Fibroblast of lung (primary cell): Measurements from ENCODE around the gene CCDC34.

ENCODE experiments used
- EZH2 ChIP-seq: IDR thresholded peaks from 2 replicates; pipeline ENCODE4 v1.5.1; 2012; ENCODE audit warnings: low read length, control low read depth, mild to moderate bottlenecking; ENCODE audit errors: missing control alignments
- TF ChIP-seq, protein P1 (sequence below), 2 donors: IDR thresholded peaks in 1 of 2; conservative IDR thresholded peaks in 1 of 2; 1 replicate in 1 of 2; 2 replicates in 1 of 2; pipeline ENCODE4 v1.5.1; 2011 to 2012; ENCODE audit warnings: low read length in 2 of 2, control low read depth in 1 of 2, inconsistent platforms in 1 of 2, low read depth in 1 of 2, mild to moderate bottlenecking in 1 of 2

DNA sequence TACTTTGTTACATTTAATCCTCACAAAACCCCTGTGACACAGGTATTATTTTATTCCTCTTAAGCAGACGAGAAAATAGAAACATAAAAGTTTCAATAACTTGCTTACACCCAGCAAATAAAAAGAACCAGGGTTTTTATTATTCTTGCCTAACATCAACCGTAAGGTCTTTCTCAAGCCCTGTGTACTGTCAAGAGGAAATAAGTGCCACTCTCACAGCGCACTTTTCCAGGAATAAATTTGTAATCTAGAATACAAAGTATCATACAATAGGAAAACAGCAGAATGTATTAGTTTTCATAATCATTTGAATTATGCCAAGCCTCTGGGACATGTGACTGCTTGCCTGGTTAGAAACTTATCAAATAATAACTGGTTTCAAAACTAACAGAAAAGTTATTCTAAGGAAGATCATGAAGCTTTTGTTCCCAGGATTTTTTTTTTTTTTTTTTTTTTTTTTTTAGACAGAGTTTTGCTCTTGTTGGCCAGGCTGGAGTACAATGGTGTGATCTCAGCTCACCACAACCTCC lies 7.4 kb downstream of the CCDC34 start:
- TF ChIP-seq EZH2, result no peak
- TF ChIP-seq, protein P1, sequence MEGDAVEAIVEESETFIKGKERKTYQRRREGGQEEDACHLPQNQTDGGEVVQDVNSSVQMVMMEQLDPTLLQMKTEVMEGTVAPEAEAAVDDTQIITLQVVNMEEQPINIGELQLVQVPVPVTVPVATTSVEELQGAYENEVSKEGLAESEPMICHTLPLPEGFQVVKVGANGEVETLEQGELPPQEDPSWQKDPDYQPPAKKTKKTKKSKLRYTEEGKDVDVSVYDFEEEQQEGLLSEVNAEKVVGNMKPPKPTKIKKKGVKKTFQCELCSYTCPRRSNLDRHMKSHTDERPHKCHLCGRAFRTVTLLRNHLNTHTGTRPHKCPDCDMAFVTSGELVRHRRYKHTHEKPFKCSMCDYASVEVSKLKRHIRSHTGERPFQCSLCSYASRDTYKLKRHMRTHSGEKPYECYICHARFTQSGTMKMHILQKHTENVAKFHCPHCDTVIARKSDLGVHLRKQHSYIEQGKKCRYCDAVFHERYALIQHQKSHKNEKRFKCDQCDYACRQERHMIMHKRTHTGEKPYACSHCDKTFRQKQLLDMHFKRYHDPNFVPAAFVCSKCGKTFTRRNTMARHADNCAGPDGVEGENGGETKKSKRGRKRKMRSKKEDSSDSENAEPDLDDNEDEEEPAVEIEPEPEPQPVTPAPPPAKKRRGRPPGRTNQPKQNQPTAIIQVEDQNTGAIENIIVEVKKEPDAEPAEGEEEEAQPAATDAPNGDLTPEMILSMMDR (conservative IDR thresholded peaks at IDR 0.05 in 1 of 2, IDR thresholded peaks at IDR 0.05 in 1 of 2; ENCODE audit: low read depth in 1 of 2, low read length in 2 of 2), result no peak
